Measurements from ENCODE around the gene CYP2D6.
A peak's percentile ranks its signal among the peaks of the same experiment; 100 is the strongest.

CYP2D6 gene

DNA sequence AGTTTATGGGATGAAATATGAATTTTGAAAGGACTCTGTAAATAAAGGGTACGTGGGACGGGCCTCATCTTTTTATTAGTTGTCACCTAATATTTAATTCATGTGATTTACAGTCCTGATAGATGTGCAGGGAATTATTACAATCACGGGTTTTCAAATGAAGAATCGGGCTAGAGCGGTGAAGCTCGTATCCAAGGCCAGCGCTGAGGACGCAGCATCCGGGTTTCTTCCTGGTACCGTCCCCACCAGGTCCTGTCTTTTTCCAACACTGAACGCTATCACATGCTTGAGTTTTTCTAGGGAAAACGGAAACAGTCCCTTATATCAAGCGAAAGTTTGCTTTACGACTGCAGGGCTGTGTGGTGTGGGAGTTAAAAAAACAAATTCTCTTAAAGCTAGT is 50.3 kb downstream of the CYP2D6 start:
- FAIRE-seq: no peak
- no peak for DNase-seq (ENCODE audit: insufficient read length, low spot score)
- TF ChIP-seq SPI1 (IDR thresholded peaks at IDR 0.05; ENCODE audit: low read depth, low read length) (no peak), POU2F2 (IDR thresholded peaks at IDR 0.05; ENCODE audit: low read depth, low read length) (no peak), PAX5 (IDR thresholded peaks at IDR 0.05; ENCODE audit: insufficient read depth, low read length, severe bottlenecking) (no peak), TAF1 (IDR thresholded peaks at IDR 0.05; ENCODE audit: low read depth, low read length) (no peak), POLR2A (IDR thresholded peaks at IDR 0.05; ENCODE audit: low read depth, low read length) (no peak), POLR2AphosphoS5 (IDR thresholded peaks at IDR 0.05; ENCODE audit: low read depth, low read length) (no peak)

DNA sequence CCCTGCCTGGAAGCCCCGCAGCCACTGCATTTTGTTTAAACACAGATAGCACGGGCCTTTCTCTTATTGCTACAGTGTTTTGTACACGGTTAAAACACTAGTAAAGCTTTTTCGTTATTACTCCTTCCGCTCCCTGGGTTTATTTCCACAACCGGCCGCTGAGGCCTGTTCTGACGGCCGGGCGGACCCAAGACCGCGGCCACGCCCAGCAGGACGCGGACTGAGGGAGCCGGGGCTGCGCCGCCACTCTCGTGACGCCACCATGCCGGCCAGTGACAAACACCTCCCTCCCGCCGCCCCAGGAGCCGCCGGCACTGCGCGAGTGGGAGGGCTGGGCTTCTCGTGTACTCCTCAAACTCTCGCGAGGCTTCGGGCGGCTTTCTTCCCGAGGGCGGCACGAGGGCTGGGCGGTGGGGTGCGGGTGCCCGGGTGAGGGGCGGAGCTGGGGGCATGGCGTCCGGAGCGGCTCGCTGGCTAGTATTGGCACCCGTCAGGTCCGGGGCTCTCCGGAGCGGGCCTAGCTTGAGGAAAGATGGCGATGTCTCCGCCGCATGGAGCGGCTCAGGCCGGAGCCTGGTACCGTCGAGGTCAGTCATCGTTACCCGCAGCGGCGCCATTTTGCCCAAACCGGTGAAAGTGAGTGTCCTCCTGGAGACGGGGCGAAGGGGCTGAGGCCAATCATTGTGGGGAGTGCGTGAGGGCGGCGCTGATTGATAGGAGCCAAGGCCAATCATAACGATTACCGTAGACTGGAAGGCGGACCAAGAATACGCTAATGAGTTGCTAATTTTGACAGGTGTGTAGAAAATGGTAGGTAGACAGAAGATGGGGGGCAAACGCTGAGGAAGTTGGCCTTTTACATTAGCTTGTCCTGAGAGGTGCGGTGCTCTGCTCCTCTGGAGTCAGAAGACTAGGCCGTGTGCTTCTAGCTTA is 51.0 kb downstream of the CYP2D6 start, which contains the start of gene SMDT1:
Gene SMDT1 (plus strand): TSS at position 382 of the 933 bp plus-strand sequence. CDS start 69 bp downstream, at position 451.
- DNase-seq (ENCODE audit: insufficient read length, low spot score): peak; percentile 98
- peak; percentile 100 for FAIRE-seq
- peak; percentile 92 for TF ChIP-seq POLR2AphosphoS5 (IDR thresholded peaks at IDR 0.05; ENCODE audit: low read depth, low read length)
- peak; percentile 99 for TF ChIP-seq TAF1 (IDR thresholded peaks at IDR 0.05; ENCODE audit: low read depth, low read length)
- TF ChIP-seq PAX5 (IDR thresholded peaks at IDR 0.05; ENCODE audit: insufficient read depth, low read length, severe bottlenecking): no peak
- peak; percentile 89 for TF ChIP-seq POLR2A (IDR thresholded peaks at IDR 0.05; ENCODE audit: low read depth, low read length)
- peak; percentile 36 for TF ChIP-seq SPI1 (IDR thresholded peaks at IDR 0.05; ENCODE audit: low read depth, low read length)
- peak; percentile 82 for TF ChIP-seq POU2F2 (IDR thresholded peaks at IDR 0.05; ENCODE audit: low read depth, low read length)

GRCh38 chr22:42078469-42079318 is 51.9 kb downstream of the CYP2D6 start:
- TF ChIP-seq POLR2A (IDR thresholded peaks at IDR 0.05; ENCODE audit: low read depth, low read length) (no peak), PAX5 (IDR thresholded peaks at IDR 0.05; ENCODE audit: insufficient read depth, low read length, severe bottlenecking) (no peak), SPI1 (IDR thresholded peaks at IDR 0.05; ENCODE audit: low read depth, low read length) (no peak)
- DNase-seq (ENCODE audit: insufficient read length, low spot score) (no peak), FAIRE-seq (peak; percentile 40)

- TF ChIP-seq POU2F2 (IDR thresholded peaks at IDR 0.05; ENCODE audit: low read depth, low read length) (no peak), POLR2A (IDR thresholded peaks at IDR 0.05; ENCODE audit: low read depth, low read length) (no peak)
- FAIRE-seq (no peak), DNase-seq (ENCODE audit: insufficient read length, low spot score) (no peak)
Observed at GRCh38 chr22:42077486-42078125, 53.0 kb downstream of the CYP2D6 start.

DNA sequence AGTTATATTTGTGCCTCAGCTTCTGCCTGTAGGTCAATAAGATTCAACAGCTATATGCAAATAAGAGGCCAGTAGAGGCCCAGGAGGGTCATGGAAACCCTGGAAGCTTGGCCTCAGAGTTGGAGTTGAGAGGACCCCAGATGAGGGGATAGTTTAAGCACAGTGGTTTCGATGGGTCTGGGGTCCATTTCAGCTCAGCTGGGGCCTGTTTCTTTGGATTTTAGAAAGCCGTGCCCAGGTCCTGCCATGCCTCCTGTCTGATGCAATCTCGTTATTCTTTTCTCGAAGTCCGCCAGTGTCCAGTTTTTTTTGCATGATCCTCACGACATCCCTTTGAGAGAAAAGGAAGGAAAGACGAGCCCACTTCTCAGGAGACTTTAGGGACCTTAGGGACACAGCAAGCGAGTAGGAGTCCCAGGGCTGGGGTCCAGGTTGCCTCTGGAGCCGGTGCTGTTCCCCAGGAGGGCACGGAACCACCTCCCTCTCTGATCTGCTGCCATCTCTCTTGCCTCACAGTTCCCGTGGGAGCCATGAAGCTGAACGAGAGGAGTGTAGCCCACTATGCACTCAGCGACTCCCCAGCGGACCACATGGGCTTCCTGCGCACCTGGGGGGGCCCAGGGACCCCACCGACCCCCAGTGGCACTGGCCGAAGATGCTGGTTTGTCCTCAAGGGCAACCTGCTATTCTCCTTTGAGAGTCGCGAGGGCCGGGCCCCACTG is 53.7 kb downstream of the CYP2D6 start:
- TF ChIP-seq POLR2AphosphoS5 (IDR thresholded peaks at IDR 0.05; ENCODE audit: low read depth, low read length) (no peak), SPI1 (IDR thresholded peaks at IDR 0.05; ENCODE audit: low read depth, low read length) (no peak), POU2F2 (IDR thresholded peaks at IDR 0.05; ENCODE audit: low read depth, low read length) (no peak), TAF1 (IDR thresholded peaks at IDR 0.05; ENCODE audit: low read depth, low read length) (no peak), PAX5 (IDR thresholded peaks at IDR 0.05; ENCODE audit: insufficient read depth, low read length, severe bottlenecking) (no peak), POLR2A (IDR thresholded peaks at IDR 0.05; ENCODE audit: low read depth, low read length) (no peak)
- FAIRE-seq: no peak
- DNase-seq (ENCODE audit: insufficient read length, low spot score): no peak

All from GM12891 (cell line).